ENCODE measurements around the gene DDX47. TPM values are rescaled to one million over a fixed set of nuclear protein-coding genes. Genes with fewer than 3 reads are reported as not detected.

Gene DDX47
- total RNA-seq, 1 experiment from 2014 or later = 90.4 TPM

GRCh38 chr12:12812618-12813119 is 477 bp upstream of the DDX47 start:
- Histone ChIP-seq H3K4me1 (ENCODE audit: insufficient read depth, low read length, poor library complexity, severe bottlenecking) (peaks cover 25% of the 10 kb centered on the region), H3K36me3 (ENCODE audit: insufficient read depth, low read length, poor library complexity, severe bottlenecking) (peaks cover 23% of the 10 kb centered on the region), H3K4me3 (ENCODE audit: low read depth, low read length, poor library complexity, severe bottlenecking) (peak overlapping the region; percentile 91), H3K27ac (ENCODE audit: low read depth, low read length, poor library complexity, severe bottlenecking) (no peak overlapping the region), H3K9me3 (ENCODE audit: low read depth, low read length, poor library complexity, severe bottlenecking) (no peaks in the 10 kb centered on the region), H3K27me3 (replicated peaks; ENCODE audit: insufficient read depth, low read depth, low read length, poor library complexity) (no peaks in the 10 kb centered on the region)
- no TSS peak for BruUV-seq (replicated peaks)
- POLR2A ChIA-PET (ENCODE audit: low non-redundant PET) = no interaction called here
- CTCF ChIA-PET = interaction anchor here (0.6 to 1.3 kb wide), 2 partner anchors 26 to 28 kb away, joined by 3 to 4 read pairs; no protein-coding TSS in a partner anchor
- intact Hi-C loops (cut with micrococcal nuclease; ENCODE audit: unreplicated experiment) = no loop called here
- DNase-seq (ENCODE audit: low spot score) = no peak
- TF ChIP-seq, protein P1, sequence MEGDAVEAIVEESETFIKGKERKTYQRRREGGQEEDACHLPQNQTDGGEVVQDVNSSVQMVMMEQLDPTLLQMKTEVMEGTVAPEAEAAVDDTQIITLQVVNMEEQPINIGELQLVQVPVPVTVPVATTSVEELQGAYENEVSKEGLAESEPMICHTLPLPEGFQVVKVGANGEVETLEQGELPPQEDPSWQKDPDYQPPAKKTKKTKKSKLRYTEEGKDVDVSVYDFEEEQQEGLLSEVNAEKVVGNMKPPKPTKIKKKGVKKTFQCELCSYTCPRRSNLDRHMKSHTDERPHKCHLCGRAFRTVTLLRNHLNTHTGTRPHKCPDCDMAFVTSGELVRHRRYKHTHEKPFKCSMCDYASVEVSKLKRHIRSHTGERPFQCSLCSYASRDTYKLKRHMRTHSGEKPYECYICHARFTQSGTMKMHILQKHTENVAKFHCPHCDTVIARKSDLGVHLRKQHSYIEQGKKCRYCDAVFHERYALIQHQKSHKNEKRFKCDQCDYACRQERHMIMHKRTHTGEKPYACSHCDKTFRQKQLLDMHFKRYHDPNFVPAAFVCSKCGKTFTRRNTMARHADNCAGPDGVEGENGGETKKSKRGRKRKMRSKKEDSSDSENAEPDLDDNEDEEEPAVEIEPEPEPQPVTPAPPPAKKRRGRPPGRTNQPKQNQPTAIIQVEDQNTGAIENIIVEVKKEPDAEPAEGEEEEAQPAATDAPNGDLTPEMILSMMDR (conservative IDR thresholded peaks at IDR 0.05; ENCODE audit: low read depth, low read length) = no peak
- no peak for TF ChIP-seq EZH2 (IDR thresholded peaks at IDR 0.05; ENCODE audit: borderline replicate concordance, low read depth, low read length, poor library complexity, severe bottlenecking)

DNA sequence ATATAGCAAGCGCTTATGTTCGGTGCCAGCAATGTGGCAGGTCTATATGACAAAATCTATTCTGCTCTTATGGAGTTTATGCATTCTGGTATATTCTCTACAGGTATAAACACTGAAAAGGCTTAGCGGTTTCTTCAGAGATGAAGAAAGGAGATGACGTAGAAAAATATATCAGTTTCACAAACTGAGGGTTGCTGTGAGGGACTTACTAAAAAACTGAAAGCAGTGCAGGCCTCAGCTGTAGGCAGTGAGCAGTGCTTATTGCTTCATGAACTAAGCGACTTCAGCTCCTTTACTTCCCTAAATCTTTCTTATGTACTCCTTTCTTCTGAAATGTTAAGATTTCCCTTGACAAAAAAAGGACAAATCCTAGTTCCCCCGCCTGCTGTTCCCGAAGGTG is 4.5 kb downstream of the DDX47 start:
- Histone ChIP-seq H3K27ac (ENCODE audit: low read depth, low read length, poor library complexity, severe bottlenecking) (no peak overlapping the region), H3K9me3 (ENCODE audit: low read depth, low read length, poor library complexity, severe bottlenecking) (no peaks in the 10 kb centered on the region), H3K4me3 (ENCODE audit: low read depth, low read length, poor library complexity, severe bottlenecking) (no peak overlapping the region), H3K36me3 (ENCODE audit: insufficient read depth, low read length, poor library complexity, severe bottlenecking) (peaks cover 43% of the 10 kb centered on the region), H3K4me1 (ENCODE audit: insufficient read depth, low read length, poor library complexity, severe bottlenecking) (peaks cover 17% of the 10 kb centered on the region), H3K27me3 (replicated peaks; ENCODE audit: insufficient read depth, low read depth, low read length, poor library complexity) (no peaks in the 10 kb centered on the region)
- TF ChIP-seq, protein P1 (conservative IDR thresholded peaks at IDR 0.05; ENCODE audit: low read depth, low read length) = no peak
- TF ChIP-seq EZH2 (IDR thresholded peaks at IDR 0.05; ENCODE audit: borderline replicate concordance, low read depth, low read length, poor library complexity, severe bottlenecking) = no peak
- DNase-seq (ENCODE audit: low spot score) = no peak
- intact Hi-C loops (cut with micrococcal nuclease; ENCODE audit: unreplicated experiment) = no loop called here
- ChIA-PET CTCF (interaction anchor here (0.6 kb wide), 1 partner anchor 120 kb away, joined by 4 read pairs; no protein-coding TSS in a partner anchor), POLR2A (ENCODE audit: low non-redundant PET) (no interaction called here)
- BruUV-seq (replicated peaks) = no TSS peak

- TF ChIP-seq, protein P1 (conservative IDR thresholded peaks at IDR 0.05; ENCODE audit: low read depth, low read length) = no peak
- TF ChIP-seq EZH2 (IDR thresholded peaks at IDR 0.05; ENCODE audit: borderline replicate concordance, low read depth, low read length, poor library complexity, severe bottlenecking) = no peak
- no peaks in the 10 kb centered on the region for H3K27me3 ChIP-seq (replicated peaks; ENCODE audit: insufficient read depth, low read depth, low read length, poor library complexity)
- peaks cover 54% of the 10 kb centered on the region for H3K36me3 ChIP-seq (ENCODE audit: insufficient read depth, low read length, poor library complexity, severe bottlenecking)
- intact Hi-C loops (cut with micrococcal nuclease; ENCODE audit: unreplicated experiment) = no loop called here
- no peak overlapping the region for H3K27ac ChIP-seq (ENCODE audit: low read depth, low read length, poor library complexity, severe bottlenecking)
- peaks cover 17% of the 10 kb centered on the region for H3K4me1 ChIP-seq (ENCODE audit: insufficient read depth, low read length, poor library complexity, severe bottlenecking)
- no peak for DNase-seq (ENCODE audit: low spot score)
- POLR2A ChIA-PET (ENCODE audit: low non-redundant PET) = interaction anchor here (0.6 kb wide), 1 partner anchor 384 kb away, joined by 3 read pairs; no protein-coding TSS in a partner anchor
- H3K4me3 ChIP-seq (ENCODE audit: low read depth, low read length, poor library complexity, severe bottlenecking) = no peak overlapping the region
- H3K9me3 ChIP-seq (ENCODE audit: low read depth, low read length, poor library complexity, severe bottlenecking) = no peaks in the 10 kb centered on the region
- CTCF ChIA-PET = interaction anchor here (0.6 kb wide), 1 partner anchor 18 kb away, joined by 6 read pairs; no protein-coding TSS in a partner anchor
- BruUV-seq (replicated peaks) = no TSS peak
These were observed 5.6 kb downstream of the DDX47 start for GRCh38 chr12:12818701-12819100.
